Activated CD4-positive, alpha-beta T cell treated with anti-CD3 and anti-CD28 coated beads, Interleukin-2, amount 10 ng/mL, durations not matched to agents 24 days and 14 days (primary cell): ENCODE measurements around the gene STEAP1B. TPM values are rescaled to one million over a fixed set of nuclear protein-coding genes. Genes with fewer than 3 reads are reported as not detected.

Experiments
- DNase-seq: peaks from one replicate; pipeline ENCODE4 v3.0.0; 2022
- H3K27ac Mint-ChIP-seq: one replicate; pipeline ENCODE4 v1.8.0; 2022; ENCODE audit warnings: mild to moderate bottlenecking, mixed read lengths
- H3K27me3 Mint-ChIP-seq: one replicate; pipeline ENCODE4 v1.8.0; 2022; ENCODE audit warnings: mixed read lengths
- H3K36me3 Mint-ChIP-seq: one replicate; pipeline ENCODE4 v1.8.0; 2022; ENCODE audit warnings: low read depth, mild to moderate bottlenecking, mixed read lengths
- H3K4me1 Mint-ChIP-seq: one replicate; pipeline ENCODE4 v1.8.0; 2021; ENCODE audit warnings: mixed read lengths
- H3K4me3 Mint-ChIP-seq: one replicate; pipeline ENCODE4 v1.8.0; 2022; ENCODE audit warnings: mild to moderate bottlenecking, moderate library complexity, mixed read lengths
- H3K9me3 Mint-ChIP-seq: one replicate; pipeline ENCODE4 v1.8.0; 2021; ENCODE audit warnings: mixed read lengths
- intact Hi-C: fragments of 100-400 bp; cut with micrococcal nuclease; formaldehyde crosslinking; loops from one replicate; pipeline ENCODE4 v1.15.1; 2023
- total RNA-seq: library from RNA; stranded (reverse); gene quantifications from 2 replicates; pipeline ENCODE4 v1.2.3, GENCODE V29; 2022

The STEAP1B gene
- total RNA-seq, 1 donor from 2014 or later, result 0.21 TPM

DNA sequence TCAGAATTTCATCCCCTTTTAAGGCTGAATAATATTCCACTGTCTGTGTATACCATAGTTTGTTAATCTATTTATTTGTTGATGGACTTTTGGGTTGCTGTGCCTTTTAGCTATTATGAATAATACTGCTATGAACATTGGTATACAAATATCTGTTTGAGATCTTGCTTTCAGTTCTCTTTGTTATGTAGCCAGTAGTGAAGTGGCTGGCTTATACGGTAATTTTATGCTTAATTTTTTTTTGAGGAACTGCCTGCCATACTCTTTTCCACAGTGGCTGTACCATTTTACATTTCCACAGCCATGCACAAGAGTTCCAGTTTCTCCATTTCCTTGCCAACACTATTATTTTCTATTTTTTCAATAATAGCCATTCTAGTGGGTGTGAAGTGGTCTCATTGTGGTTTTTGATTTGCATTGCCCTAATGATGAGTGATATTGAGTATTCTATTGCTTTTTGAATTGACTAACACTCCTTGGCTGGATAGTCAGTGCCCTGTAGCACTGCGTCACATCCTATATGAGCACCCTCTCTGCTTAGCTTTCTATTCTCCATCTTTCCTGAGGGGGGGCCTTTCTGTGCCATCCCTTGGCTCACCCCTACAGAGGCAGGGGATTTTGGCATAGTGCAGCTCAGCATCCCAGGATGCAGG lies 113.7 kb downstream of the STEAP1B start:
- H3K4me3 Mint-ChIP-seq, result no peak overlapping the region
- peaks cover 1% of the 10 kb centered on the region for H3K27me3 Mint-ChIP-seq
- DNase-seq, result no peak
- no peaks in the 10 kb centered on the region for H3K4me1 Mint-ChIP-seq
- H3K27ac Mint-ChIP-seq, result no peak overlapping the region
- intact Hi-C loops, result no loop called here
- no peaks in the 10 kb centered on the region for H3K9me3 Mint-ChIP-seq
- H3K36me3 Mint-ChIP-seq, result no peaks in the 10 kb centered on the region

DNA sequence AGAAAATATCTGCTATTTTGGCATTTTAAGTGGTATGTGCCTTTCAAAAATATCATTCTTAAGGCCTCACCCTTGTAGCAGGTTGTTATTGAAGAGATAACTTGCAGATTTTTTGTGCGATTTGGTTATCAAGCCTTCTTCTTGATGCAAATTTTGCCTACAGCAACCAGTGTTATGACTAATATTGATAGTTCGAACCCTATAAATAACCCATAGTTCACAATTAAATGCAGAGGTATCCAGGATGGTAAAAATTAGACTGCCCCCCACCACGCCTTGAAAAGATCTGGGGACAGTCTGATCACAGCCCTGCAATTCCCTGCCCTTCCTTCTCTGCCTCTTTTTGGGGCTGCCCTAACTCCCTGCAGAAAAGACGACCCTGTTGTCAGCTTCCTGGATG lies 114.7 kb downstream of the STEAP1B start:
- intact Hi-C loops, result no loop called here
- no peak overlapping the region for H3K27ac Mint-ChIP-seq
- H3K36me3 Mint-ChIP-seq, result no peaks in the 10 kb centered on the region
- H3K4me1 Mint-ChIP-seq, result no peaks in the 10 kb centered on the region
- no peaks in the 10 kb centered on the region for H3K9me3 Mint-ChIP-seq
- peaks cover 5% of the 10 kb centered on the region for H3K27me3 Mint-ChIP-seq
- DNase-seq, result no peak
- no peak overlapping the region for H3K4me3 Mint-ChIP-seq

DNA sequence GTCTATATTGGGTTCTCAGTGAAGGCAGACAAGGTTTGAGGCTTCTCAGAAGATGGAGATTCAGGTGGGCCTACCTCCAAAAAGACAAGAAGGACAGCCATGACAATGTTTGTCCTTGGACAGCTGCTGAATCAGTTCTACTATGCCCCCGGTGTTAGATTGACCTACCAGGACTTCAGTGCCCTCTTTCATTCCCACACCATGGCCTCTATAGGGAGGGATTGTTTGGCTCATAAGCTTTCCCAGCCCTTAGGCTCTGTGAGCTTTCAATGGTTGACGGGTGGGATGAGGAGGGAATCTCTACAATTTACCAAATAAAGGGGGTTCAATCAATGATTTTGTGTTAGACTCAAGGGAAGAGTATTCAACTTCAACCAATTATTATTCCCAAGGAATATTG lies 119.7 kb downstream of the STEAP1B start:
- no peaks in the 10 kb centered on the region for H3K9me3 Mint-ChIP-seq
- H3K4me1 Mint-ChIP-seq, result no peaks in the 10 kb centered on the region
- no peak overlapping the region for H3K27ac Mint-ChIP-seq
- peaks cover 11% of the 10 kb centered on the region for H3K27me3 Mint-ChIP-seq
- no peaks in the 10 kb centered on the region for H3K36me3 Mint-ChIP-seq
- no peak overlapping the region for H3K4me3 Mint-ChIP-seq
- intact Hi-C loops, result no loop called here
- DNase-seq, result no peak

DNA sequence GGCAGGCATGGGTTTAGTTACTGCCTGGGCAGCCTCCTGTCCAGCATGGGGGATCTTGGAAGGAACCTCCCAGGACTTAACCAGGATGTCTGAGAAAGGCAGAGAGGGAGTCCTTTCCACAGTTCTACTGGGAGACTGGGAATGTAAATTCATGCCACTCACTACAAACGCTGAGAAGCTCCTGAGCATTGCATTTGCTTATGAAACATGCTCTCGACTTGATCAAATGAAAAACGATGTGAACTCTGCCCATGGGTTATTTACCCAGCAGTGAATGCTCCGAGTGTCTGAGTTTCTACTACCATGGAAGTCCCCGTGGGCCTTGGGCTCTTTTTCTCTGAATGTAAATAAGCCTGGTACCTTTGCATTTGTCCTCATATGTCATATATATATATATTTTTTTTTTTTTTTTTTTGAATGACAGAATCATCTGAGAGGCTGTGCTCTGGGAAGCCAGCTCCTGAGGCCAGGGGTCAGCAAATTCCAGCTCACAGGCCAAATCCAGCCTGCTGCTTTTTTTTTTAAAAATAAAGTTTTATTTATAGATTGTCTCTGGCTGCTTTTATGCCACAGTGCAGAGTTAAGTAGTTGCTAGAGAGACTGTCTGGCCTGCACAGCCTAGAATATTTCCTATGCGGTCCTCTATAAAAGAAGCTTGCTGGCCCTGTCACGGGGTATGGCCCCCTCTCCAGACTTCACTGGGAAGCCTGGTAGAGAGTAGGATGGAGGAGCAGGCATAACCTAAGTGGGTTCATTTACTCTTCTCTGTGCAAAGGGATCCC lies 121.6 kb downstream of the STEAP1B start:
- Mint-ChIP-seq H3K27me3 (peaks cover 11% of the 10 kb centered on the region), H3K9me3 (no peaks in the 10 kb centered on the region), H3K27ac (no peak overlapping the region), H3K4me1 (no peaks in the 10 kb centered on the region), H3K4me3 (no peak overlapping the region), H3K36me3 (no peaks in the 10 kb centered on the region)
- intact Hi-C loops, result no loop called here
- DNase-seq, result no peak

DNA sequence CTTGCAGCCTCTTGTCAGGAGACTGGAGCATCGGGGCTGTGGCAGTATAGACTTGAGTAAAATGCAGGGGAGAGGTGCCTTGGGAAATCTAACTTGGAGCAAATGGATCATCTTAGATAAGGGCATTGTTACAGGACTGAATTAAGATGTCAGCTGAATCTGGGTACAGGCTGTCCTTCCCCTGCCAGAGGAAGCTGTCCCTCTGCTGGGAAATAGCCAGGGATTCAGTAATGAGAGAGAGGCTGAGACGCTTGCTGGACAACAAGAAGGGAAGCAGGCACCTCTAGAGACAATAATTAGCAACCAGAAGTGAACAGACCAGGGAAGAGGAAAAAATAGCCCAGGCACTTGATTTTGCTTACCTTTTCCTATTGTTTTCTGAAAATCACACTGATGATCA lies 122.3 kb downstream of the STEAP1B start:
- Mint-ChIP-seq H3K4me1 (no peaks in the 10 kb centered on the region), H3K9me3 (no peaks in the 10 kb centered on the region)

DNA sequence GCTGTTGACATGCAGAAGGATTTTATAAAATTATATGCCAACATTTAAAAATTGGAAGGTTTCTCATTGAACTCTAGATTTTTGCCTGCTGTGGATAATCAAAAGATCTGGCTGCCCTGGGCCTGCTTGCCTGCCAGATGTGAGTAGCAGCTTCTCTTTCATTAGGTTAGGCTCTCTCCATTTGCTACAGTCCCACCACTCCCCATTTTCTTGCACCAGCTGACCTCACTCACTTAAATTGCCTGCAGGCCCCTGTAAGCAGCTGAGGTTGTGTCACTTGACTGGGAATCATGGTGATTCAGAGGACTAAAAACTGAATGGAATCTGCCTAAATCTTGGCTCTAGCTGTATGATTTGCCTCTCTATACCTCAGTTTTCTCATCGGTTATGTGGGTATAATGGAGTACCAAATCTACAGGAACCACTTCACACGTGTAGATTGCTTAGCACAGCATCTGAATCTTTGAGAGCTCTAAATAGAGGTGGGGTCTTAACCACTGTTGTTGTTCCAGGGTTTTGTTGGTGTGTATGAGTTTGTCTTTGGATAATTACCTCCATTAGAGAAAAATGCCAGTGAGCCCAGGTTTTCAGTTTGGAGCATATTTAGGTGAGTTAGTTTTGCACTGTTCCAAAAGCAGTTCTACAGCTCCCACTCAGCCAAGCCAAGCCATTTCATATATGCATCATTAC lies 124.5 kb downstream of the STEAP1B start:
- DNase-seq, result no peak
- no peaks in the 10 kb centered on the region for H3K4me1 Mint-ChIP-seq
- no peaks in the 10 kb centered on the region for H3K9me3 Mint-ChIP-seq
- H3K27ac Mint-ChIP-seq, result no peak overlapping the region
- H3K36me3 Mint-ChIP-seq, result no peaks in the 10 kb centered on the region
- H3K27me3 Mint-ChIP-seq, result peaks cover 11% of the 10 kb centered on the region
- intact Hi-C loops, result no loop called here
- no peak overlapping the region for H3K4me3 Mint-ChIP-seq

More for the DNA sequence above, 122.3 kb downstream of the STEAP1B start:
- no peak for DNase-seq
- Mint-ChIP-seq H3K4me3 (no peak overlapping the region), H3K27me3 (peaks cover 11% of the 10 kb centered on the region), H3K36me3 (no peaks in the 10 kb centered on the region), H3K27ac (no peak overlapping the region)
- intact Hi-C loops, result no loop called here

DNA sequence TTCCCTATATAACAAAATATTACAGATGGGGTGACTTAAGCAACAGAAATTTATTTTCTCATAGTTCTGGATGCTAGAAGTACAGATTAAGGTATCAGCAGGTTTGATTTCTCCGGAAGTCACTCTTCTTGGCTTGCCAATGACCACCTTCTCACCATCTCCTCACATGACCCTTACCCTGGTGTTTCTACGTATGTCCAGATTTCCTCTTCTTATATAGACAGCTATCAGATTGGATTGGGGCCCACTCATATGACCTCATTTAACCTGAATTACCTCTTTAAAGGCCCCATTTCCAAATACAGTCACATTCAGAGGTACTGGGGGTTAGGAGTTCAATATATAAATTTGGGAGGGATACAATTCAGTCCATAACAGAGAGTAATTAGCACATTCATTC lies 126.1 kb downstream of the STEAP1B start:
- Mint-ChIP-seq H3K4me3 (no peak overlapping the region), H3K27me3 (peaks cover 17% of the 10 kb centered on the region), H3K27ac (no peak overlapping the region), H3K36me3 (no peaks in the 10 kb centered on the region), H3K4me1 (no peaks in the 10 kb centered on the region), H3K9me3 (no peaks in the 10 kb centered on the region)
- DNase-seq, result no peak
- intact Hi-C loops, result no loop called here

DNA sequence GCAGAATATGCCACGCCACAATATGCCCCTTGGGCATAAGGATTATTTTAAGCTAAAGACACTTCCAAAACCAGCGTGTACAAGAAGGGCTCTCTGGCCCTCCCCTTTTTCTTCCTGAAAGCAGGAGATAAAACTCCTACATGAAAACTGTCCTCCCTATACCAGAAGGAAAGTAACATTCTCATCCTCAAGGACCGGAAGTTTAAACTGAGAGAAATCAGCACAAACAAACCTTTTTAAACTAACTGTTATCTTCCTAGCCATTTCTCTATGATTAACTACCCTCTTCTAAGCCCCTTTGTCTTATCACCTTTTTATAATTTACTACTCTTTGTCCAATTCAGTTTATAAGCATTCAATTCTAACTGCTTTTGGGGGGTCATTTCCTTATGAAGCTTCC lies 126.6 kb downstream of the STEAP1B start:
- no peaks in the 10 kb centered on the region for H3K36me3 Mint-ChIP-seq
- no peak overlapping the region for H3K27ac Mint-ChIP-seq
- DNase-seq, result no peak
- intact Hi-C loops, result no loop called here
- no peaks in the 10 kb centered on the region for H3K9me3 Mint-ChIP-seq
- H3K27me3 Mint-ChIP-seq, result peaks cover 17% of the 10 kb centered on the region
- no peak overlapping the region for H3K4me3 Mint-ChIP-seq
- H3K4me1 Mint-ChIP-seq, result no peaks in the 10 kb centered on the region

DNA sequence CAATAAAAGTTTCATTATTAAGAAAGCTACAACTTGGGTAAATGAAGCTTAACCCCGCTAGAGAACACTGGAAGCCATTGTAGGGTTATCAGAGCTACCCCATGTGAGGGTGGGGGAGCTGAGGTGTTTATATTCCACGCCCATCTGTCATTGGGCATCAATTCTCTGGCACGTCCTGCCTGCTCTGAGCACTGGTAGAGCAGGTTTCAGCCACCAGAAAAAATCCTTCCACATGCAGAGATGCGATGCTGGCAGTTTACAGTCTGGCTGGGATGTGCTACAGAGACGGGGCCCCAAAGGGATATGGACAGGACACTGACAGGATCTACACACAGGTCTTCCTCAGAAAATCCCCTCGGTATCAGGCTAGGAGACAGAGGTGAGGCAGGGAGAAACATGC lies 127.1 kb downstream of the STEAP1B start:
- DNase-seq, result no peak
- Mint-ChIP-seq H3K27me3 (peaks cover 17% of the 10 kb centered on the region), H3K4me3 (no peak overlapping the region), H3K27ac (no peak overlapping the region), H3K36me3 (no peaks in the 10 kb centered on the region), H3K4me1 (no peaks in the 10 kb centered on the region), H3K9me3 (no peaks in the 10 kb centered on the region)
- intact Hi-C loops, result no loop called here

DNA sequence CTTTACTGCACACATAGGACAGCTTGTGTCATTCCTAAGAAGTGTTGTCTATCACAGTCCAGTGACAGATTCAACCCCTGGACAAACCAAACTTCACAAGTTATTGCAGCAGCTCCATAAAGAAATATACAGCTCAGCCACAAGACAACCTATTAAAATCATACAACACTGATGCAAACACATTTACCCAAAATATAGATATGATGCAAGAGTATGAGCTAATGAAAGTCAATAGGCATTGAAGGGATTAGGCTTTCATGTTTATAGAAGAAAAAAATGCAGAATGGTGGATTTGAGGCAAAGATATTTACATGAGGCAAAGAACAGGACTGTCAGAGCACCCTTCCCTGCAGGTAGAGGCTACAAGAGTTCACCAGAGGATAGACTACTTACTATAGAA lies 128.1 kb downstream of the STEAP1B start:
- Mint-ChIP-seq H3K27me3 (peaks cover 18% of the 10 kb centered on the region), H3K4me3 (no peak overlapping the region), H3K27ac (no peak overlapping the region), H3K36me3 (no peaks in the 10 kb centered on the region), H3K4me1 (no peaks in the 10 kb centered on the region), H3K9me3 (no peaks in the 10 kb centered on the region)
- no peak for DNase-seq
- intact Hi-C loops, result no loop called here

Other genes with a start within 250 kb of the STEAP1B start
- 0.54 and 0.73 TPM in 2 replicates for gene RAPGEF5, start 143.0 kb downstream of the STEAP1B start, total RNA-seq
- 0.35 and 0.64 TPM in 2 replicates for gene IL6, start 227.0 kb upstream of the STEAP1B start, total RNA-seq